Putamen (tissue), 1 donor: ENCODE results near the gene SLC13A4.
"Not testable (repeated sequence)": the region's sequence is repeated elsewhere in the genome, so short reads cannot be mapped to it uniquely, and the experiment has no call there.

Experiments used
- DNase-seq: peaks from one replicate; pipeline ENCODE4 v3.0.0-alpha.2; 2016; ENCODE audit warnings: low spot score

SLC13A4 gene

GRCh38 chr7:135718219-135718618 is 9.8 kb downstream of the SLC13A4 start:
- no peak for DNase-seq

- DNase-seq: no peak
These were observed 10.3 kb downstream of the SLC13A4 start for GRCh38 chr7:135717693-135718092.

- no peak for DNase-seq
These were observed 11.2 kb downstream of the SLC13A4 start for GRCh38 chr7:135716677-135717238.

- no peak for DNase-seq
These were observed 12.3 kb downstream of the SLC13A4 start for GRCh38 chr7:135715673-135716072.

GRCh38 chr7:135715055-135715522 is 12.9 kb downstream of the SLC13A4 start:
- DNase-seq: no peak

- DNase-seq: no peak
These were observed 13.4 kb downstream of the SLC13A4 start for GRCh38 chr7:135714534-135715009.

- DNase-seq: no peak
These were observed 14.0 kb downstream of the SLC13A4 start for GRCh38 chr7:135713836-135714470.

- DNase-seq: no peak
These were observed 15.2 kb downstream of the SLC13A4 start for GRCh38 chr7:135712796-135713195.

GRCh38 chr7:135712182-135712782 is 15.7 kb downstream of the SLC13A4 start:
- DNase-seq: no peak

DNA sequence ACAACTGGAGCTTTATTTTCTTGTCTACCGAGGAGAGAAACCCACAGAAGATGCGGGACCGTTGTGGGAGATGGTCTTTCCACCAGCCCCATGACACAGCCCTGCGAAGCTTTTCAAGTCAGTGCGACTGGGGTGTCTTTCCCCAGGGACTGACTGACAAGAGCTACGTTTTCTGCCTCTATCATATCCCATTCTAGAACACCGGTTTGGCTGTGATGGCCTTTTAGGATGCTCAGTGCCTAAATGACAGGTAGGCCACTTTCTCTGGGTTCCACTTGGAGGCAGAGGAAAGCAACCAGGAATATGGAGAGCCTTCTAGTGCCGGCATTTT is 16.9 kb downstream of the SLC13A4 start:
- DNase-seq: no peak

DNA sequence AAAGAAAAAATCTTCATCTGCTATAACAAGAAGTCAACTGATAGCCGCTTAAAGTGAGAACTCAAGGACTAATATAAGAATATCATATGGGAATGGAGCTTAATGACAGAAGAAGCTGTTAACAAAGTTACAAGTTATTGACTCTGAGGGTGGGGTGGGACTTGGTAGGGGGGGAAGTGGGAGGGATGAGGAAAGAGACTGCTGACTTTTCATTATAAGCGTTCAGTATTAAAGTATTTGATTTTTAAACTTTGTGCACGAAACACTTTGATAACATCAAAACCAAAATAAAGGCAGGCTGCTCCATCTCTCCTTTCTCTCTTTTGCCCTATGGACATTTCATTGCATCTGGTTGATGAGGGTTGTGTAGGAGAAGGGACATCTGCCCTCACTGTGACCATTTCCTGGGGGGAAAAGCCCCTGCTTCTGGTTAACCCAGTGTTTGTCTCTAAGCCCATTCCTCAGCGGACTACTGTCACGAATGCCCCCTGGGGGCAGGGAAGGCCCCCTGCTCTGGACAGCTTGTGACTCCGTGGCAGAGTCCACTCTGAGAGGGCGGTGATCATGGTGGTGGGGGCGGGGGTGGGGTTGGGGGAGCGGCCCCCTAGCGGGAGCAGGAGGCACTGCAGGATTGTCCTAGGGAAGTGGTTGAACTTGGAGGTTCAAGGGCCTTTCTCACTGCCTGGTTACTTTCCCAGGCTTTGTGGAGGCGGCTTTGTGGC is 17.4 kb downstream of the SLC13A4 start:
- DNase-seq: no peak

DNA sequence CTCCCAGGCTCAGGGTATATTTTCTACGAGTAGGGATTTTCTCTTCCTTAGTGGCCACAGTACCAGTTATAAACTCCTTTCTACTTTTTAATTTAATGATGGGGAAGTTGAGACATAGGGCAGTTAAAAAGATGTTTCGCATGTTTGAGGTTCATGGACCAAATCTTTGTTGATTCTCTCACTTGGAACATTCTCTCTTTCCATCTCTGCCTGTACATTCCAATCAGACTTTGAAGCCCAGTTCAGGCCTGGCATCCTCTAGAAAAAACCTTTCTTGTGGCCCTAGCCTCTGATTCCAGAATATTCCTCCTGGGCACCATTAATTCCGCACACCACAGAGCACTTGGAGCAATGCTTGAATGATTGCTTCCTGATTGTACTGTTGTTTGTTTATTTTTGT is 18.5 kb downstream of the SLC13A4 start:
- no peak for DNase-seq

DNA sequence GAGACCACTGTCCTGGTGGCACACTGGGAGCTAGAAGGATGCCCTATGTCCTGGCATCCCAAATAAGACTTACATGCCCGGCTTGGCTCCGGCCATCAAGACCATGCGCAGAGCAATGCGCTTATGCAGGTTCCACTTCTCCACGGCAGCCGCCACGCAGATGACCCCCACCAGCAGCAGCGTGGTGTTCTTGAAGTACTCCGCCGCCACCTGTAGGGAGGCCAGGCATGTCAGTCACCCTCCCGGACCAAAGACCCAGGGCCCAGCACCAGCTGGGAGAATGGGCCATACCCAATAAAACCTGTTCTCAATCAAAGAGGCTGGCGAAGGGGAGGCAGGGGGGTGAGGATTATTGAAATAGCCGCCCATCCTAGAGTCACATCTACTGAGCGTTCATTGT is 19.9 kb downstream of the SLC13A4 start:
- no peak for DNase-seq

DNA sequence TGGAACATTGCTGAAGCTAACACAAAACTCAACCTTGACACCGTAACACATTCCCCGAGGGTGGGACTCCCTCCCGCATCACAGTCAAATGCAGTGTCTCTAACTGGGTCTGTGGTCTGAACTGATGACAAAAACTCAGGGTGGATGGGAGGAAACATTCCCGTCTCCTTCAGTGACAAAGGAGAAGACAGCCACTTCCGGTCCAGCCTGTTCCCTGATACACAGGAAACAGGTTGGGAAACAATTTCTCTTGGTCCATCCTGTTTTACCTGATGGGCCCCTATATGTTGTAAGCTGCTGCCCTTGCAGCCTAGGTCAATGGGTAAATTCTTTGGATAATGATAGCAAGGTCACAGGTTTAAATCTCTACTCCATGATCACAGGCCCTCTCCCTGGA is 20.4 kb downstream of the SLC13A4 start:
- DNase-seq: no peak

DNA sequence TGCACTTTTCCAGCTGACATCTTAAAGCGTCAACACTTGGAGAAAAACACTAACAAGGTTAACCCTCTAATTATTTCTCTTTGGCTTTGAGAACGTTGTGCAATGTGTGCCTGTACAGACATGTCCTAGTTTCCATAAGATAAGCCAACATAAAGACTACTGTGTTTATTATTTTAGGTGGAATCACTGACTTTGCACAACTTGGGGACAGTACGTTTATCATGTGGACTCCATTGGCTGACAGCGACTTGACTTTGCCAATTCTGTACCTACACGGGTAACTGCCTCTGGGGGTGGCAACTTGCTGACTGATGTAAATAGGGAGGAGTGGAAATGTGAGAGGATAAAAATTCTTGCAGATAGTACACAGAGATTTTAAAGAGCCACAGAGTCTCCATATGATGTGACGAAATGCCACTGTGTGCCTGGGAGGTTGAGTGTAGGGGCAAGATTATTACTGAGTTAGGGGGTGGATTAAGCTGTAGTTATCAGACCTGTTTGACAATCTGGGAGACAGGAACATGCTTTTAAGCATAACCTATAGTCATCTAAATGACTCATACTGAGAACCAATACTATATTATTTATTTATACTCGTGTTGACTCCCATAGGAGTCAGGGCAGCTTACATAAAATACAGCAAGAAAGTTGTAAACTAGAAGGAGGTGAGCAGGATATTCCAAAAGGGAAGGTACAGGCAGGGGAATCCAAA is 21.0 kb downstream of the SLC13A4 start:
- DNase-seq: no peak

GRCh38 chr7:135706038-135706742 is 21.8 kb downstream of the SLC13A4 start:
- DNase-seq: no peak

GRCh38 chr7:135704698-135705097 is 23.3 kb downstream of the SLC13A4 start:
- no peak for DNase-seq

DNA sequence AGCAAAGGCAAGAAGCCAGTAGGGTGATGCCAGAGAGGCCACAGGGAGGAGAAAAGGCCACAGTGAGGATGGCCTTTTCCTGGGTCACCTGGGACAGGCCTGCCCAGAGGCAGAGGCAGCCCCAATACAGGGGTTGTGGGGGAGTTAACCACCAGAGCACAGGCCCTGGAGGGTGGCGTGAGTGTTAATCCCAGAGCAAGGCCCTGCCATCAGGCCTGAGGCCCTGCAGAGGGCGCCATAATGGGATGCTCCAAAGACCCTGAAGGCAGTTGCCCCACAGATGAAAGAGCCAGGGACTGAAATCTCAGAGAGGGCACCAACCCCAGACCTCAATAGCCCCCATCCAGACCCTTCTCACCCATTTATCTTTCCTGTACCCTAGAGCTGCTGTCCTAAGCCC is 23.9 kb downstream of the SLC13A4 start:
- DNase-seq: no peak

- DNase-seq: no peak
These were observed 30.5 kb downstream of the SLC13A4 start for GRCh38 chr7:135697276-135698049.

DNA sequence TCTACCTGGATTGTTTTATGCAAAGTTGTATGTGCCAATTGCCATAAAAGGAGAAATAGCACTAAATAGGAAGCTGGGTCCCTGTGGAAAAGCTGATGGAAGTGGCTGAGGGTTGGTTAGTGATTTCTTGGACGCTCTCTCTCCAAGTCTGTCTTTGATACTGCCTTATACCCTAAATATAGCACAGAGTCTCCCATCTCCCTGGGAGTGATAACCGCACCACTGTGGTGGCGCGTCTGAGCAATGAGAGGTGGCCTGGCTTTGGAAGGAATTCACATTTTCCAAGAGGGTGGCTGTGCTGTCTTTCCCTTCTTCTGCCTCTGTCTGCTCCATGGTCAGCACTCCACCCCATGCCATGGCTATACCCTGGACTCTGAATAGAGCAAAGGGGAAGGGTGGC is 34.4 kb downstream of the SLC13A4 start:
- no peak for DNase-seq

- not testable (repeated sequence) for DNase-seq
These were observed 35.4 kb downstream of the SLC13A4 start for GRCh38 chr7:135692606-135693005.
